Medulla oblongata (tissue), 1 donor: ENCODE measurements around the gene UNC13C.

Experiments
- DNase-seq: peaks from one replicate; pipeline ENCODE4 v3.0.0-alpha.2; 2015; ENCODE audit errors: extremely low spot score

The UNC13C gene

DNA sequence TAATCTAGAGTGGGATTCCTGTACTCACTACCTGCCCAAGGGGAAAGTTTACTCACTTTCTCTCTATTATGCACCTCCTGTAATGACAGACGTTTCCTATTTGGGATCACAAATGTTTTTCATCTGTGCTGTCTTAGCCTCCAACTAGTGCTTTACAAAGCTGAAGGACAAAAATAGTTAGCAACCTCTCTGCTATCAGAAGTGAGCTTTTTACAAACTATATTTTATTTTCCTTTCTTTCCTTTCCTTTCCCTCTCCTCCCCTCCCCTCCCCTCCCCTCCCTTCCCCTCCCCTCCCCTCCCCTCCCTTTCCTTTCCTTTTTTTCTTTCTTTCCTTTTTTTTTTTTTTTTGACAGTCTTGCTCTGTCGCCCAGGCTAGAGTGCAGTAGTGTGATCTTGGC is 130.8 kb downstream of the UNC13C start:
- DNase-seq: no peak

GRCh38 chr15:54119051-54119450 is 140.8 kb downstream of the UNC13C start:
- no peak for DNase-seq

DNA sequence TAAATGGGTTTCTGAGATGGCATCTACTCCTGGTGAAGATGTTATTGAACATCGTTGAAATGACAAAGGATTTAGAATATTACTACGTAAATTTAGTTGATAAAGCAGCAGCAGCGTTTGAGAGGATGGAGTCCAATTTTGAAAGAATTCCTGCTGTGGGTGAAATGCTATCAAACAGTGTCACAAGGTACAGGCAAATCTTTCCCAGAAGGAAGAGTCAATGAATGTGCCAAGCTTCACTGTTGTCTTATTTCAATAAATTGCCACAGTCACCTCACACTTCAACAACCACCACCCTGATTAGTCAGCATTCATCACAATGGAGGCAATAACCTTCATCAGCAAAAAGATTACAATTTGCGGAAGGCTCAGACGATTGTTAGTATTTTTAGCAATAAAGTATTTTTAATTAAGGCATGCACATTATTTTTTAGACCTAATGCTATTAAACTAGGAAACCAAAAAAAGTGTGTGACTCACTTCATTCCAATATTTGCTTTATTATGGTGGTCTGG is 142.8 kb downstream of the UNC13C start:
- no peak for DNase-seq

- DNase-seq: no peak
Measured at GRCh38 chr15:54127574-54127973, 149.3 kb downstream of the UNC13C start.

GRCh38 chr15:54131410-54131809 is 153.2 kb downstream of the UNC13C start:
- no peak for DNase-seq

DNA sequence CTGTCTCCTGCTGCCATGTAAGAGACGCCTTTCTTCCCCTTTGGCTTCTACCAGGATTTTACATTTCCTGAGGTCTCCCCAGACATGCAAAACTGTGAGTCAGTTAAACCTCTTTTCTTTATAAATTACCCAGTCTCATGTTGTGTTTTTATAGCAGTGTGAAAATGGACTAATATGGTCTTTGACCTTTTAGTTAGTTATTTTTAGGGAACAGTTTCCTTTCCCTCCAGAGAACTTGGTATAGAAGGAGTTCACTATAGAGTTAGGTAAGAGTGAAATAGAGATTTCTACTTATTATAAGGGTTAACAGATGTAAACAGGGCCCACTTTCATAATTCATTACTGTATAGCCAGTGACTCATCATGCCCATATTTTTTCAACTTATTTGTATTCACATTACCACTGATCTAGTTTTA is 170.9 kb downstream of the UNC13C start:
- no peak for DNase-seq

- no peak for DNase-seq
Measured at GRCh38 chr15:54150255-54150654, 172.0 kb downstream of the UNC13C start.

GRCh38 chr15:54159012-54159411 is 180.8 kb downstream of the UNC13C start:
- DNase-seq: no peak

- no peak for DNase-seq
Measured at GRCh38 chr15:54187325-54187724, 209.1 kb downstream of the UNC13C start.

DNA sequence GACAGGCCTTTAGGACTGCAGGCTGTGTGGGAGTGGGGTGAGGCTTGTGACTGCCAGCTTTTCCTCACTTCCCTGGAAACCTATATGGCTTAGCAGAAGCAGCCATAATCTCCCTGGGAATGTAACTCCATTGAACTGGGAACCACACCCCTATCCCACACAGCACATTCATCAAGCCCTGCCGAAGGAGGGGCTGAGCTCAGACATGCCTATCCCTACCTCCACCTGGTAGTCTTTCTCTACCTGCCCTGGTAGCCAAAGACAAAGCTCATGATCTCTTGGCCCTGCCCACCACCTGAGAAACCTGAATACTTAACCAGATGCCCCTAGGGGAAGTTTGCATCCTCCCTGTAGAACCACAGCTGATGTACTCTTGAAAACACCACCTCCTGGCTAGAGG is 219.8 kb downstream of the UNC13C start:
- DNase-seq: no peak

- DNase-seq: no peak
Measured at GRCh38 chr15:54206586-54207321, 228.5 kb downstream of the UNC13C start.

- no peak for DNase-seq
Measured at GRCh38 chr15:54208786-54209185, 230.5 kb downstream of the UNC13C start.

DNA sequence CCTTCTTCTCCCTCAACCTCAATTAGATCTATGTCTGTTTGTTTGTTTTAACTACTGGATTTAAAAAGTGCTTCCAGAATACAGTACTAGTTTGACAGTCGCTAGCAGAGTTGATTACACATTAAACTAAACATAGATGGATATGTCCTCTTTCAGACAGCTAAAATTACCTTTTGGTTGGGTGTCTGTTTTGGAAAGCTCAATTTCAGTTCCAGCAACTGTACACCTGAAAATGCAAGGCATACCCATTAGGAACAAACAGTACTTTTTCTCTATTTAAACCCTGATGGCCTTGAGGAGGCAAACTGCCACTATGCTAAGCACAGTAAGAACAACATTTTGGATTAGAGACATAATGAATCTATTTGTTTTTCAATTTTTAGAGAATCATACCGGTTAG is 234.4 kb downstream of the UNC13C start:
- no peak for DNase-seq

DNA sequence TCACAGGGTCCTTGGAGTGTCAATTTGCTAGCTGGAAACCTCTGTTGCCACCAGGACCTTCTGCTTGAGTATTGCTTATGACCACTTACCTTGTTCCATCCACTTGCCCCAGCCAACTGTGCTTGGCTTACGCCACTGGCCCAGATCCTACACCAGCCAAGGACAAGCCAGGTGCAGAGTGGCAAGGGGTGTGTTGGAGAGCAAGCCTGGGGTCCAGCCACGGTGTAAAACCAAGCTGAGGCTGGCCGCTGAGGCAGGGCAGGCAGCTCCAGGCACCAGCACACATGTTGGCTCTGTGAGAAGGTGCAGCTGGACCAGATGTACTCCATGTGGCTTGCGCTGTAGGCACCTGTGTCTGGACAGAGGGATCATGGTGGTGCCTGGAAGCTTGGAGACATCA is 248.2 kb downstream of the UNC13C start:
- DNase-seq: no peak

GRCh38 chr15:54227569-54227968 is 249.3 kb downstream of the UNC13C start:
- DNase-seq: no peak

DNA sequence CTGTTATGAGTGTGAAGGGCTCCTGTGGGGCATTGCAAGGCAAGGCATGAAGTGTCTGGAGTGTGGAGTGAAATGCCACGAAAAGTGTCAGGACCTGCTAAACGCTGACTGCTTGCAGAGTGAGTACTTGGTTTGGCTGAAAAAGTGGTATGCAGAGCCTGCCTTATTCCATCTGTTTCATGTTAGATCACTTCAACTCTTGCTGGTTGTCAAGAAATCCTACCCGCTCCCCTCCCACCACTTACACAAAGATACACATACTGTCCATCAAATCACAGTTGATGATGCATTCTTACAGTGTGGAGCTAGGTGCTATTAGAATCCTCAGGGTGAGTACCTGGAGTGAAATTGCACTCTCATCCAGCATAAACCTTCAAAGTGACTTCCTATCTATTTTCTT is 272.1 kb downstream of the UNC13C start:
- no peak for DNase-seq

DNA sequence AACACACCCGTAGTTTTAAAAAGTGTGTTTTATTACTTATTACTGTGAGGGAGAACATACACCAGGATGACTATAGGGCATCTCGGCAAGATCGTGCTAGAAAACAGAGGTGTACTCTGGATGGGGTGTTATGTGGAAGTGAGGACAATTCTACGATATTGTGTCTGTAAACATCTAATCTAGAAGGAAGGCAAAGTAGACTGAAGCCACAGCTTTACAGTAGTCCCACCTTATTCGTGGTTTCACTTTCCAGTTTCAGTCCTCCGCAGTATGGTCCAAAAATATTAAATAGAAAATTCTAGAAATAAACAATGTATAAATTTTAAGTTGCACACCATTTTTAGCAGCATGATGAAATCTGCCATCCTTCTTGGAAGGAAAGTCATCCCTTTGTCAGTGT is 277.9 kb downstream of the UNC13C start:
- no peak for DNase-seq

- no peak for DNase-seq
Measured at GRCh38 chr15:54273928-54274327, 295.7 kb downstream of the UNC13C start.

DNA sequence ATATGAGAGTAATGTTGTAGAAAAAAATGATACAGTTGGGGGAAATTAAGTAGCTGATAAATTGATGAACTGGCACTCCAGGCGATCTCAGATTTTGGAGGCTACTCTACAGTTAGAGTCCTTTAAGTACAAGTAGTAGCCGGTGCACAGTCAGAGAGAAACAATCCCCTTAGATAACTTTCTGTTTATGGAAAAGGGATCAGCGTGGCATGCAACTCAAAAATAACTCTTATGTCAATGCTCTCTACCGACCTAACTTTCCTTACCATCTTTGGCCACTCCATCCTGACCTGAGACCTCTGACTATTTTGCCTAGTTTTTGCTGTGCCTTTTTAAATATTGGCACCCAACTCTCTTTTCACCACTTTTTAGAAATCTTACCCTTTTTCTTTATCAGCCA is 299.6 kb downstream of the UNC13C start:
- no peak for DNase-seq

GRCh38 chr15:54280726-54281125 is 302.5 kb downstream of the UNC13C start:
- no peak for DNase-seq

- DNase-seq: no peak
Measured at GRCh38 chr15:54282228-54282836, 304.1 kb downstream of the UNC13C start.

GRCh38 chr15:54288049-54288448 is 309.8 kb downstream of the UNC13C start:
- no peak for DNase-seq

DNA sequence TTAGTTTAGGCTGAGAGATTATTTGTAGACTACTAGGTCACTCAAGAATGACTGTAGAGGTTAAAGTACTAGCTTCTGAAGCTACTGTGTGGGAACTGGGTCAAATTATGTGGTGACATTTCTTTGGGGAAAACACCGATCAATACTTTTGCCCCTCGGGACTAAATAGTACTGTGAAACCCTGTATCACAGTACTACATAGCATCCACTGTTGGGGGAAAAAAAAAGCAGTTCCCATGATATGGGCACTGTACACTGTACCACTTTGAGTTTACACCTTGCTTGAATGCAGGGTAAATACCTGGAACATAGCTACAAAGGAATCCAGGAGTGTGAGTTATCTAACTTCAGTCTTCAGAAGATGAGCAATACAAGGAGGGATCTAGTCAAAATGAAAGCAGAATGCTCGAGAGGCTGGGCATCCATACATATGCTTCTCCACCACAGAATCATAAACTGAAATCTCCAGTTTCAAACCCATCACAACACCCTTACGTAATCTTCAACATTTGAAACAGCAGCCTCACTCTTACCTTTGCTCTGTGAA is 311.4 kb downstream of the UNC13C start:
- DNase-seq: no peak
